ENCODE results near the gene HBG2.

HBG2 gene

GRCh38 chr11:5210376-5210885, 44.1 kb downstream of the HBG2 start:
- H3K36me3 ChIP-seq: no peaks in the 10 kb centered on the region
- H3K4me1 ChIP-seq (ENCODE audit: control insufficient read depth in 1 of 2, insufficient read depth in 1 of 2, low read depth in 1 of 2, low read length in 1 of 2): no peaks in the 10 kb centered on the region
- H3K4me3 ChIP-seq (ENCODE audit: low read depth in 1 of 2, low read length in 1 of 2): no peak overlapping the region
- H3K9me3 ChIP-seq: no peaks in the 10 kb centered on the region
- no peak for TF ChIP-seq CTCF (IDR thresholded peaks at IDR 0.05)
- H3K27ac ChIP-seq: no peak overlapping the region
- no peaks in the 10 kb centered on the region for H3K27me3 ChIP-seq

- no peak overlapping the region for H3K27ac ChIP-seq
- no peak for TF ChIP-seq CTCF (IDR thresholded peaks at IDR 0.05)
- no peaks in the 10 kb centered on the region for H3K4me1 ChIP-seq (ENCODE audit: control insufficient read depth in 1 of 2, insufficient read depth in 1 of 2, low read depth in 1 of 2, low read length in 1 of 2)
- no peaks in the 10 kb centered on the region for H3K36me3 ChIP-seq
- no peaks in the 10 kb centered on the region for H3K27me3 ChIP-seq
- no peaks in the 10 kb centered on the region for H3K9me3 ChIP-seq
- no peak overlapping the region for H3K4me3 ChIP-seq (ENCODE audit: low read depth in 1 of 2, low read length in 1 of 2)
These were observed 49.8 kb downstream of the HBG2 start for GRCh38 chr11:5204787-5205186.

GRCh38 chr11:5203366-5203765, 51.2 kb downstream of the HBG2 start:
- Histone ChIP-seq H3K9me3 (no peaks in the 10 kb centered on the region), H3K4me3 (ENCODE audit: low read depth in 1 of 2, low read length in 1 of 2) (no peak overlapping the region), H3K4me1 (ENCODE audit: control insufficient read depth in 1 of 2, insufficient read depth in 1 of 2, low read depth in 1 of 2, low read length in 1 of 2) (no peaks in the 10 kb centered on the region), H3K27me3 (no peaks in the 10 kb centered on the region), H3K36me3 (no peaks in the 10 kb centered on the region), H3K27ac (no peak overlapping the region)
- TF ChIP-seq CTCF (IDR thresholded peaks at IDR 0.05): no peak

Data from neutrophil (primary cell).